Measurements from ENCODE around the gene TOX2. TPM values are rescaled to one million over a fixed set of nuclear protein-coding genes. Genes with fewer than 3 reads are reported as not detected.

The TOX2 gene
- total RNA-seq, 2 experiments from 2014 or later, result 0.23 TPM; not detected in 1

DNA sequence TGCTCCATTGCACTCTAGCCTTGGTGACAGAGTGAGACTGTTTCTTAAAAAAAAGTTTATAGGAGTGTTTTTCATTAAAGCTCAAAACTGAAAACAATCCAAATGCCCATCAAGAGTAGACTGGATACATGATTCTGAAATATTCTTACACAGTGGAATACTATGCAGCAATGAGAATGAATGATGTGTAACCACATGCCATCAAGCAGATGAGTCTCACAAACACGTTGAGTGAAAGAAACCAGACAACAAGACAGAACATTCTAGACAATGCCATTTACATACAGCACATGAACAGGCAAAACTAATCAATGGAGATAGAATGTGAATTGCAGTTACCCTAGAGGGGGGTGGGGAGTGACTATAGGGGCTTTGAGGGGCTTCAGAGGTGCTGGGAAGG, 72.4 kb downstream of the TOX2 start:
- no peaks in the 10 kb centered on the region for H3K36me3 ChIP-seq (ENCODE audit: insufficient read depth, low read length)
- intact Hi-C loops (cut with micrococcal nuclease; ENCODE audit: unreplicated experiment), result no loop called here
- no peaks in the 10 kb centered on the region for H3K79me2 ChIP-seq (ENCODE audit: insufficient read depth, low read depth, low read length)
- H4K20me1 ChIP-seq (ENCODE audit: insufficient read depth, low read length), result no peaks in the 10 kb centered on the region
- H3K4me1 ChIP-seq (ENCODE audit: insufficient read depth, low read length, poor library complexity, severe bottlenecking), result no peaks in the 10 kb centered on the region
- BruUV-seq (replicated peaks), result no TSS peak
- no peaks in the 10 kb centered on the region for H3K9me2 ChIP-seq (ENCODE audit: insufficient read depth, low read length)
- TF ChIP-seq EZH2phosphoT487 (IDR thresholded peaks at IDR 0.05; ENCODE audit: borderline replicate concordance, low read depth, low read length), result no peak
- TF ChIP-seq, protein P1, sequence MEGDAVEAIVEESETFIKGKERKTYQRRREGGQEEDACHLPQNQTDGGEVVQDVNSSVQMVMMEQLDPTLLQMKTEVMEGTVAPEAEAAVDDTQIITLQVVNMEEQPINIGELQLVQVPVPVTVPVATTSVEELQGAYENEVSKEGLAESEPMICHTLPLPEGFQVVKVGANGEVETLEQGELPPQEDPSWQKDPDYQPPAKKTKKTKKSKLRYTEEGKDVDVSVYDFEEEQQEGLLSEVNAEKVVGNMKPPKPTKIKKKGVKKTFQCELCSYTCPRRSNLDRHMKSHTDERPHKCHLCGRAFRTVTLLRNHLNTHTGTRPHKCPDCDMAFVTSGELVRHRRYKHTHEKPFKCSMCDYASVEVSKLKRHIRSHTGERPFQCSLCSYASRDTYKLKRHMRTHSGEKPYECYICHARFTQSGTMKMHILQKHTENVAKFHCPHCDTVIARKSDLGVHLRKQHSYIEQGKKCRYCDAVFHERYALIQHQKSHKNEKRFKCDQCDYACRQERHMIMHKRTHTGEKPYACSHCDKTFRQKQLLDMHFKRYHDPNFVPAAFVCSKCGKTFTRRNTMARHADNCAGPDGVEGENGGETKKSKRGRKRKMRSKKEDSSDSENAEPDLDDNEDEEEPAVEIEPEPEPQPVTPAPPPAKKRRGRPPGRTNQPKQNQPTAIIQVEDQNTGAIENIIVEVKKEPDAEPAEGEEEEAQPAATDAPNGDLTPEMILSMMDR (conservative IDR thresholded peaks at IDR 0.05; ENCODE audit: low read length), result no peak
- H2AFZ ChIP-seq (ENCODE audit: low read length), result no peak overlapping the region
- H3K27ac ChIP-seq (ENCODE audit: low read depth, low read length, poor library complexity, severe bottlenecking), result no peak overlapping the region
- no peaks in the 10 kb centered on the region for H3K9me3 ChIP-seq (ENCODE audit: low read length)
- H3K4me2 ChIP-seq (ENCODE audit: low read length), result no peak overlapping the region
- DNase-seq (ENCODE audit: low spot score), result no peak
- no peak overlapping the region for H3K4me3 ChIP-seq (ENCODE audit: low read depth, low read length, poor library complexity, severe bottlenecking)
- ChIA-PET POLR2A (no interaction called here), CTCF (ENCODE audit: unreplicated experiment) (no interaction called here)

DNA sequence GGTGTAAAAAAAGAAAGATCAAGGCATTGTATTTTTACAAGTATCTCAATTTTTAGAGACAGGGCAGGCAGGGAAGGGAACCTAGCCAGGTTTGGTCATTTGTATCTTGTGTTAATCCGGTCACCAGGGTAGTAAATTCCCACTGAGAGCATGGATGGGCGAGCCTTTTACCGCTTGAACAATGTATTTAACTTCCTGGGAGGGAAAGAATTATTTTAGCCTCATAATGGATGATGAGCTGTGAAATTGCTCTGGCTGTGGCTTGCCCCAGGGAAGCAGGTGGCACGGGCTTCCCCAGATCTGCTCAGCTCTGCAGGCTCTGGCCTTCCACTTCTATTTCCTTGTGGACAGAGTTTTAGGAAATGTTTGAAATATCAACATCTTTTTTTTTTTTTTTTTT, 72.9 kb downstream of the TOX2 start:
- Histone ChIP-seq H3K27ac (ENCODE audit: low read depth, low read length, poor library complexity, severe bottlenecking) (no peak overlapping the region), H3K9me2 (ENCODE audit: insufficient read depth, low read length) (no peaks in the 10 kb centered on the region), H3K4me3 (ENCODE audit: low read depth, low read length, poor library complexity, severe bottlenecking) (no peak overlapping the region), H3K9me3 (ENCODE audit: low read length) (no peaks in the 10 kb centered on the region), H3K4me2 (ENCODE audit: low read length) (no peak overlapping the region), H3K36me3 (ENCODE audit: insufficient read depth, low read length) (no peaks in the 10 kb centered on the region), H3K4me1 (ENCODE audit: insufficient read depth, low read length, poor library complexity, severe bottlenecking) (no peaks in the 10 kb centered on the region), H2AFZ (ENCODE audit: low read length) (no peak overlapping the region), H3K79me2 (ENCODE audit: insufficient read depth, low read depth, low read length) (no peaks in the 10 kb centered on the region), H4K20me1 (ENCODE audit: insufficient read depth, low read length) (no peaks in the 10 kb centered on the region)
- POLR2A ChIA-PET, result interaction anchor here (0.7 kb wide), 1 partner anchor 176 kb away, joined by 7 read pairs; no protein-coding TSS in a partner anchor
- no peak for DNase-seq (ENCODE audit: low spot score)
- TF ChIP-seq EZH2phosphoT487 (IDR thresholded peaks at IDR 0.05; ENCODE audit: borderline replicate concordance, low read depth, low read length), result no peak
- TF ChIP-seq, protein P1 (conservative IDR thresholded peaks at IDR 0.05; ENCODE audit: low read length), result no peak
- CTCF ChIA-PET (ENCODE audit: unreplicated experiment), result no interaction called here
- intact Hi-C loops (cut with micrococcal nuclease; ENCODE audit: unreplicated experiment), result no loop called here
- no TSS peak for BruUV-seq (replicated peaks)

DNA sequence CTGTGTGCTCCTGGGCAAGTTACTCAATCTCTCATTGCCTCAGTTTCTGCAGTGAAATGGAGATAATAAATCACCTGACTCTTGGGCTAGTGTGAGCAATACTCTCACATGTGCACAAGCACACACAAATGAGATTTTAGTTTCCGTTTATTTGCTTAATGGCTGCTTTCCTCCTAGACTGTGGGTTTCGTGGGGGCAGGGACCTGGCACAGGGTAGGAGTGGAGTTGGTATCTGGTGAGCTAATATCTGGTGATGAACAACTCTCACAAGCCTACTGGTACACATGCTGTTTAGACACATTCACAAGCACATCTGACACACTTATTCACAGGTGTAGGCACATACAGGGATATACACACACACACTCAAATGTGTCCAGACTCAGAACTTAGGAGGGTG, 73.8 kb downstream of the TOX2 start:
- Histone ChIP-seq H3K36me3 (ENCODE audit: insufficient read depth, low read length) (no peaks in the 10 kb centered on the region), H3K9me3 (ENCODE audit: low read length) (no peaks in the 10 kb centered on the region), H3K4me1 (ENCODE audit: insufficient read depth, low read length, poor library complexity, severe bottlenecking) (no peaks in the 10 kb centered on the region), H3K79me2 (ENCODE audit: insufficient read depth, low read depth, low read length) (no peaks in the 10 kb centered on the region), H3K4me2 (ENCODE audit: low read length) (no peak overlapping the region), H3K27ac (ENCODE audit: low read depth, low read length, poor library complexity, severe bottlenecking) (no peak overlapping the region), H2AFZ (ENCODE audit: low read length) (no peak overlapping the region), H3K4me3 (ENCODE audit: low read depth, low read length, poor library complexity, severe bottlenecking) (no peak overlapping the region), H3K9me2 (ENCODE audit: insufficient read depth, low read length) (no peaks in the 10 kb centered on the region), H4K20me1 (ENCODE audit: insufficient read depth, low read length) (no peaks in the 10 kb centered on the region)
- no TSS peak for BruUV-seq (replicated peaks)
- ChIA-PET POLR2A (interaction anchor here (0.7 kb wide), 1 partner anchor 177 kb away, joined by 7 read pairs; no protein-coding TSS in a partner anchor), CTCF (ENCODE audit: unreplicated experiment) (interaction anchor here (0.5 kb wide), 1 partner anchor 207 kb away, joined by 3 read pairs; no protein-coding TSS in a partner anchor)
- DNase-seq (ENCODE audit: low spot score), result no peak
- intact Hi-C loops (cut with micrococcal nuclease; ENCODE audit: unreplicated experiment), result no loop called here
- TF ChIP-seq EZH2phosphoT487 (IDR thresholded peaks at IDR 0.05; ENCODE audit: borderline replicate concordance, low read depth, low read length), result no peak
- TF ChIP-seq, protein P1 (conservative IDR thresholded peaks at IDR 0.05; ENCODE audit: low read length), result no peak
